Globus pallidus (tissue), 1 donor: ENCODE results near the gene SCG3.

Experiments
- DNase-seq: peaks from one replicate; pipeline ENCODE4 v3.0.0-alpha.2; 2015; ENCODE audit warnings: low spot score

Gene SCG3

DNA sequence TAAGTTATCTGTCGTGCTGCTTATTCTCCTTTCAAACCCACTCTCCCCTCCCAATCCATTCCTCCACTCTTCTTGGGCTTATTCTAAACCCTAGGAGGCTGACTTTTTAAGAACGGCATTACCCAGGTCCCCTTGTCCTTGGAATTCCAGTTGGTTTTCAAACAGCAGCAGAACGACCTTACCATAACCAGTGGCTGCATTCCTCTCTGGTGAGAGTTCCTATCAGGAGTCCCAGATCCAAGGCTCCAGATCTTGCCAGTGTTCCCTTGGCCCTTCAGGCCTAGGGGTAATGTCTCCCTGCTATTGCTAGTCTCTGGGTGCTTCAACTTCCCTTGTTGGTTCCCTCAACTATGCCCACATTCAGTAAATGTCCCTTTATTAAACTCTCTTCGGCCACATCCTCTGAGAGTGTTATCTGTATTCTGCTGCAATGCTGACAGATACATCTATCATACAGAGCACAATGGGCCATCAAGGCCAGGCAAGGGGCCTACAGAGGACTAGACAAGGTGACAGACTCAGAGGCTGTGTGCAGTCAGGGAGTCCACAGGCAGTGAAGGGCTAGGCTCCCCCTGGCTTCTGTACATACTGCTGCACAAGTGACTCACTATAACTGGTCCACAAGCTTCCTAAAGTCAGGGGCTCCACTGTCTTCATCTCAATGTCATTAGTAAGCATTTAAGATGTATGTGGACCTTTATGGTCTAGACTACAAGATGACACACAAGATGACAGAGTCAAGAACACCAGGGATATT is 46.0 kb downstream of the SCG3 start:
- no peak for DNase-seq

GRCh38 chr15:51731549-51732267 is 50.4 kb downstream of the SCG3 start:
- peak; percentile 70 for DNase-seq

GRCh38 chr15:51732646-51733045 is 51.3 kb downstream of the SCG3 start:
- no peak for DNase-seq

DNA sequence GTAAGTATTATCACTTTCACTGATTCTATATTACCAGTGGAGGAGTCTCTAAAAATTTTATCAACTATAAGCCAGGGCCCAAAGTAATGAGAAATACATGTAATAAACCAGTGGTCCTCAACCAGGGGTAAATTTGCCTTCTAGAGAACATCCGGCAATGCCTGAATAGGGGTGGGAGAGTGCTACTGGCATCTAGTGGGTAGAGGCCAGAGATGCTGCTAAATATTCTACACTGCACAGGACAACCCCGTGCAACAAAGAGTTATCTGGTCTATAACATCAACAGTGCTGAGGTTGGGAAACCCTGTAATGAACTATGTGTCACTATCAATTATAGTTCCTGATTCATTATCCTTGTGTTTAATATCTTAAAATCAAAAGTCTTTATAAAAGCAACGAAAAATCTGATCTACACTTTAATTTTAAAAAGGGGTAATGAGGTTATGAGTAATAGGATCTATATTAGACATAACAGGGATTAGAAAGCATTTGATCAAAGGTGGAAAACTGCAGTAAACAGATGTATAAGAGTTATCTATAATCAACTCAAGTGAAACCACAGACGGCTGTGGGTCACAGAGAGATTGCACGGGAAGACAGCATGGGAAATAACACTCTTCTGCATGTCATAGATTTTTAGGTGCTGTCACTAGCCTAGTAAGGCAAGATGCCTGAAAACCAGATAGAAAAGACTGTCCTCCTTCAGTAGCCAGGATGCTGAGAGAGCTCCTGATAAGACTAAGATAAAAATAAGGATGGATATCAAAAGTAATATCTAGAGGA is 54.1 kb downstream of the SCG3 start:
- no peak for DNase-seq

DNA sequence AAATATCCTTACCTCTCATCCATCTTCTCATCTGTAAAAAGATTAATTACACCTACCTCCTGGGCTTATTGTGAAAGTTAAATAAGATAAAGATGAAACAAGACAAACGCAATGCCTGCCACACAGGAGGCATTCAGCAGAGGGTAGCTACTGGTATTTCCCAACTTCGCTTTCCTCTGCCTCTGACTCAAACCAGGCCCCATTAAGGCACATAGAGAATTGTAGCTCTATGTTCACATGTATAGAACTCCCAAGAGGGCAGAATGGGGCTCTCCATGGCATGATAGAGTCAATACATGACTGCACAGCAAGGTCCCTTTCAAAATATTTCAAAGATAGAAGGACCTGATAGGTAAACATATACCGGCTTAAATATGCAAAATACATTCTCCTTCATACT is 54.8 kb downstream of the SCG3 start:
- no peak for DNase-seq

- no peak for DNase-seq
These were observed 55.6 kb downstream of the SCG3 start for GRCh38 chr15:51736751-51737521.

DNA sequence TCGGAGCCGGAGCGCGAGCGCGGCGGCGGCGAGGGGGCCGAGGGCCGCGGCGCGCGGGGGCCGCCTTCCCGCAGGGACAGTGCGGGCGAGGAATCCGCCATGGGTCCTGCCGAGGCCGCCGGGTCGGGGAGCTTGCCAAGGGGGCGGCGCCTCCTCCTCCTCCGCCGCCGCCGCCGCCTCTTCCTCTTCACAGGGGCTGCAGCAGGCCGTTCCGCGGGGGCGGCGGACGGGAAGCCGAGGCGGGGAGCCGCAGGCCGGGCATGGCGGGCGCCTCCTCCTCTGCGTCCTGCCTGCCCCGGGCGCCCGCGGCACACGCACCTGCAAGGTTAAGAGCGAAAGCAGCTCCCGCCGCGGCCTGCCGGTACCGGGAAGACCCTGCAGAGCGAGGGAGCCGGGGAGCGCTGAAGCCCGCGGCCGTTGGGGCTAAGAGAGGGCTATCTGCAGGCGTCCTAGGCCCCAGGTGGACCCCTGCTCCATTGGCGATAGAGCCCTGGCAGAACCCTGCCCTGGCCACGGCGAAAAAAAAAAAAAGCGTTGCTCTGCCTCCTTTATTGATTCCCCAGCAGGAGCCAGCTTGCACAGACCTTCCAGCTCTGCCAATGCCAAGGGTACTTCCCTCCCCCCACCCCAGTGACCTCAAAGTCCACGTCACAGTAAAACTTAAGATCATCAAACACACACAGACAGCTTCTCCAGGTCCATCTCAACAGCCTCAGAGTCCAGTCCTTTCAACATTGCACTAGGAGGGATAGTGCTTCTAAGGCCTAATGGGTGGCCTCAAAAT is 56.4 kb downstream of the SCG3 start, which contains the start of gene LYSMD2:
LYSMD2 (minus strand) TSS at position 134 of the 784 bp plus-strand sequence; CDS start at position 101, 33 bp downstream.
- peak; percentile 70 for DNase-seq

- DNase-seq, result no peak
These were observed 57.2 kb downstream of the SCG3 start for GRCh38 chr15:51738553-51738952.

DNA sequence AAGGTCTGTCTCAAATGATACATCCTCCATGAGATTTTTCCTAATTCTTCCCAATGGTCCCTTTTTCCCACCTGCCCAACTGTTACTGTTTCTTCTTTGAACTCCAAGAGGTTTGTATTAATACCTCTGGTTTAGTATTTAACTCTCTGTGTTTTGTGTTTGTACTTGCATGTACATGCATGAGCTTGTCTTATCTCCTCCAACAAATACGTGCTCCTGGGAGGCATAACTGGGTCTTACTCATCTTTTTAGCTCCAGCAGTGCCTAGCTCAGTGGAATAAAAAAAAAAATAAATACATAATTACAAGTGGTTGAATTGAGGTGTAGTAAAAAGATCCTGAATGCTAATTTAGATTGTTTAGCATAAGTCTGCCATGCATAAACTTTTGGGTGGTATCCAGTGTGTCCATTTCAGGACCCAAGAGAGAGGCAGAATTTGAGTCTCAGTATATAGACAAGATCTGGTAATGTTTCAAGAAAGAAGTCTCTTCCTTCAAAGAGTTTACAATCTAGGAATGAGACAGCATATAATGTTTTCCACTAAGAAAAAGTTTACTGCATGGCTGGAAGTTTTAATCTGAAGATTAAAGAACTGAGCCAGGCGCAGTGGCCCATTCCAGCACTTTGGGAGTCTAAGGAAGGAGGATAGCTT is 57.9 kb downstream of the SCG3 start:
- no peak for DNase-seq

DNA sequence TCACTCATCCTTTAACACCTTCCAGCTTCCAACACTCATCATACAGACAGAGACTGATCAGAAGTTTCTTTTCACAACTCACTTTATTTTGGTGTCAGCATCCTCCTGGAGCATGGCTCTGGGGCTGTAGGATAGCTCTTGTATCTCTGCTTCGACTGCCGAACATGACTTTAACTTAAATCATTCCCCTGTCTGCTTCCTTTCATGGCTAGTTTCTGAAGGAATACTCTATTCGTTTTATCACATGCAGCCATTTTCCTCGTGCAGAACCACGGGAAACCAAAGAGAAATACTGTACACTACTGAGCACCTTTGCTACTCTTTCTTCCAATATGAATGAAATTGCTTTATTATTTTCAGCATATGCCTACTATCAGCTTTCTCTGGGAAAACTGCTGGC is 68.0 kb downstream of the SCG3 start:
- no peak for DNase-seq

- DNase-seq, result no peak
These were observed 68.9 kb downstream of the SCG3 start for GRCh38 chr15:51750186-51750585.

DNA sequence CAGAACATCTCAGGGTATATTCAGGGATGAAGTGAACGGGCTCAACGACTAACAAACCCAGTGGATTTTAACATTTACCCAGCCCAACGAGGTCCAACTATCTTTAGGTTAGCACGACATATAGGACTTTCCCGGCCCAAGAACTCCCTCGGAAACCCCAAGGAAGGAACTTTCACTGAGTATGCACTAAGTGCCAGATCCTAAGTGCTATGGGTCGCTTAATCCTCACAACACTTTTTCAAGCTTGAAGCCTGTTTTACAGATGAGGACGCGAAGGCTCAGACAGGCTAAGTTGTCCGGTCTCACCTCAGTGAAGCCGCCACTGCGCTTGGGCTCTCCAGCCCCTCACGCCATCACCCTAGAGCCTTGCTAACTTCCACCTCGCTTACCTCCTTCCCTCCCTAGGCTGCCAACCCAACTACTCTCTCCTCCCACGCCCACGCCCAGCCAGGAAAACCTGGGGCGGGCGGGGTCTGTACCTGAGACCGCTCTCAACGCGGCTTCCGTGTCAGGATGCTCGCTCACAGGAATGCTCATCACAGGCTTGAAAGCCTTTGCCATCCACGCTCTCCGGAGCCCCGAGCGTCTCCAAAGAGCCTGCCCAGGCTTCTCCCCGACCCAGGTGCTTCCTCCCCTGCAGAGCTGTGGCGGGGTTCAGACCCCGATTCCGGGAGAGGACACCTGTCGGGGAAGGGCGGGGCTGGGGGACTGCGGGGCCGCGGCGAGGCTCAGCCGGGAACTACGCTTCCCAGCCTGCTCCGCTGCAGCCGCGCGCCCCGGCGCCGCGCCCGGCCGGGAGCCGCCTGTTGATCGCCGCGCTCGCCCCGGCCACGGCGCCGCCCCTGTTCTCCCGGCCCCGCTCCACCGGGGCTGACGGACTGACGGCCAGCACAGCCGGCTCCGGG is 69.7 kb downstream of the SCG3 start, which contains the start of gene TMOD2:
TMOD2 (plus strand) TSS at position 806 of the 905 bp plus-strand sequence. CDS start 14,845 bp downstream, outside the sequence.
- peak; percentile 54 for DNase-seq

GRCh38 chr15:51751697-51752683 is 70.7 kb downstream of the SCG3 start:
- peak; percentile 46 for DNase-seq

DNA sequence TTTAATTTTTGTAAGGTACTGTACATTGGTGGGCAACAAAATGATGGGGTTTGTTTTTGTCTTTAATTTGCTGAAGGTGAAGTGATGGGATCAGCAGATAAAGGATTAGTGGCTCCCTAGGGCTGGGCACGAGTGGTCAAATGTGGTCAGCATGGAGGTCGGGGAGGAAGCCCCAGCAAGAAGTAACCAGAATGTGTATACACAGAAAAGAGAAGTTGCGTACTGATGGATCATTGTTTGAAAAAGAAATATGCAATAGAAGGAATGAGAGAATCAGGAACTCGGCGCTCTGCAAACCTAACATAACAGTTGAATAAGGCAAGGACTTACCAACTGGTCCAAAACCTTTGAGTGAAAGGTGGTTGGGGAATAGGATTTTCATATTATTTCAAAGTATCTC is 71.6 kb downstream of the SCG3 start:
- DNase-seq, result no peak

GRCh38 chr15:51754267-51754666 is 73.0 kb downstream of the SCG3 start:
- no peak for DNase-seq

- no peak for DNase-seq
These were observed 74.5 kb downstream of the SCG3 start for GRCh38 chr15:51755790-51756189.

DNA sequence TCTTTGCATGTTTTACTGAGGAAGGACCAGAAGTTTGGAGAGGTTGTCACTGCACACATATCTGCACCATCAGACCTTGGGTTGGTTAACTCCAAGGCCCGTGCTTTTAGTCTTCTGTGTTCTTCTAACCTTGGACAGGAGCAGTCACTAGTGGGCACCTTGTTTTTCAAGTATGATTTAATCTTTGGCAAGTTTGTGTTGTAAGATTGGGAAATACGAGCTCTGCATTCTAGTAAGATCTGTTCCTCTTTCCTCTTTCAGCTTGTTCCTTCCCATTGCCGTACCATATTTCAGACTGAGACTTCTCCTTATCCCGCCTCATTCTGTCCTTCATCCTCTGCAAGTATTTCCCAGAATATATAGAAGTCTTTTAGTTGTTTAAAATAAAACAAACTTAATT is 75.2 kb downstream of the SCG3 start:
- no peak for DNase-seq

DNA sequence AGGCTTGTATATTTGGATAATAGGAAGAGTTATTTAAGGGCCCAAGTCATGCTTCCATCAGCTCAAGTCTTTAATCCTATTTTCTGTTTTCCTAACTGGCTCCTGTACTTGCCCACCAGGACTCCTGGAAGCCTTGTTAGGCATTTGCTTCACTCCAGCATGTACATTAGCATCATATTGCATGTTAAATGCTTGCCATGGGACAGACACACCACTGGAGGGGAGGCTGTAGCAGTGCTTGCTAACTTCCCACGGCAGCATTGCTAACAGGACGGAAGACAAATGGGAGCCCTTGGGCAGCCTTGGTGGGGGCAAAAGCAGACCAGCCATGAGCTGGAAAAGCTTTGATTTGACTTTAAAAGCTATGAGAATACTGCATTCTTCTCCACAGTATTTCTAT is 76.1 kb downstream of the SCG3 start:
- no peak for DNase-seq
